GM18526 (cell line): ENCODE data around the gene PNMA6E.

Experiments
- POLR2A ChIP-seq: IDR thresholded peaks from 3 replicates; pipeline ENCODE4 v1.6.1; 2011; ENCODE audit not compliant: insufficient read length; ENCODE audit errors: extremely low read depth

PNMA6E gene

DNA sequence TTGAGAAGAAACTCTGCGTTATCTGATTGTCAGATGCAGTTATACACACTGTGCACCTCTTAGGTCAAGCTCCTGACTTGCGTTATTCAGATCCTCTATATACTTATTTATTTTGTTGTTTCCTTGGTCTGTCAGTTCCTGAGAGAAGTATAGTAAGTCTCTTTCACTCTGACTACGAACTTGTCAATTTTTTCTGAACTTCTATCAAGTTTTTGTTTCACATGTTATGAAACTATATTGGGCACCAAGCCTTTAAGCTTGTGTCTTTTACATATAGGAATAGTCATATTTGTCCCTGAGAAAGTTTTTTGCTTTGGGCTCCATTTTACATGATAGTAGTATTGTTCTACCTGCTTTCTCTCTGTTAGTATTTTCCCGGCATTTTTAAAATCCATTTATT lies 35.5 kb downstream of the PNMA6E start:
- no peak for TF ChIP-seq POLR2A

DNA sequence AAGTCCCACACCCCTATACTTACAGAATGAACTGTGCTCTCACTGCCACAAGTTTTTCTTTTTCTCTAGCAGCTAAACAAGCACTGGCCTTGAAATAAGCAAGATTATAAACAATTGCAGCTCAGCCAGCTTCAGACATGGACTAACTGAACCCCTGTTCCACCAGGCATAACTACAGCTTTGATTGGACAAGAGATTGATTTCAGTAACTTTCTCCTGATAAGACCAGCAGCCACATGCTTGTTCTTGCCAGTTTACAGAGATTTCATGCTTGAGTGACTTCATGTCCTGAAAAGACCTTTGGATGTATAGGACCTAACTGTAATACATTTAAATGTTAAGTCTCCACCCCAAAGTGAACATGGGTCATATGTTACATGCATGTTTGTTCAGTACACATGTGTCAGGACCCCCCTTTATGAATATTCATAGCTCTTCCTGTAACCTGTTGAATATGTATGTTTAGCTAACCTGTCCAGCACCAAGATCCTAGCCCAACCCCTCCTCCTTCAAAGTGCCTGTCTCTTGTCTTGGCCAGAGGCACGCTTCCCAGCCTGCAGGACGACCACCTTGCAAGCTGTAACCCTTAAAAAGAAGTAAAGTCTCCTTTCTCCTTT lies 39.3 kb downstream of the PNMA6E start:
- TF ChIP-seq POLR2A = no peak

- TF ChIP-seq POLR2A = no peak
These were observed 43.3 kb downstream of the PNMA6E start for GRCh38 chrX:153357877-153358276.

DNA sequence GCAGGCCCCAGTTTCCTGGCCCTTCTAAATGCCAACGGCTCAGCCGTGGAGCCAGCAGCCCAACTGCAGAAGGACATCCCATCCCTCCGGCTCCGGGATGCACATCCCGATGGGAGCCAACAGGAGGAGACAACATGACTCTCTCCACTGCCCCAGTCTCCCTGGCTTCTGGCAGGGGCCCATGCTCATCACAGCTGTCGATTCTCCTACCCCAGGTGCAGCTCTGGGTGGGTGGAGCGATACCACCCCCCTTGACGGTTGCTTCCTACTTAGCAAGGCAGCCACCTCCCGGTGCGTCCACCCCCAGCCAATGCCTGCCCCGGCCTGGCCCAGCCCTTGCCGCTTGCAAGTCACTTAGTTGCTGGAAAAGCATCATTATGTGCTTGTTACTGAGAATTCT lies 47.7 kb downstream of the PNMA6E start:
- no peak for TF ChIP-seq POLR2A

- TF ChIP-seq POLR2A = no peak
These were observed 48.3 kb downstream of the PNMA6E start for GRCh38 chrX:153352858-153353257.

DNA sequence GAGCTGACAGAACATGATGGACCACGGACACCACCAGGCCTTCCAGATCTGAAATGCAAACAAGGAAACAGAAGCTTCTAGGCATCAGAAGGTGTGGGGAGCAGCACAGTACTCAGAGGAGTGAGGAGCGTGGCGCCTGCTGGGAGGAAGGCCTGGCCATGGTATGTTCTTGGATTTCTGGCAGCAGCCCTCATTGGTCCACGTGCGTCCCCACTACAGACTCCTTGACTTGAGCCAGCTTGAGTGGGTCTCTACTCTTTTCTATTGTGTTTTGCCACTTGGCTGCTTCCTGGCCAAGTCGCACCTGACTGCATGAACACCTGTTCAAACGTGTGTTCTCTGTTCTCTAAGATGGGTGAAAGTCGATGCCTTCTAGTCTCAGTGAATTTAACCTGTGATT lies 49.2 kb downstream of the PNMA6E start:
- TF ChIP-seq POLR2A = no peak

DNA sequence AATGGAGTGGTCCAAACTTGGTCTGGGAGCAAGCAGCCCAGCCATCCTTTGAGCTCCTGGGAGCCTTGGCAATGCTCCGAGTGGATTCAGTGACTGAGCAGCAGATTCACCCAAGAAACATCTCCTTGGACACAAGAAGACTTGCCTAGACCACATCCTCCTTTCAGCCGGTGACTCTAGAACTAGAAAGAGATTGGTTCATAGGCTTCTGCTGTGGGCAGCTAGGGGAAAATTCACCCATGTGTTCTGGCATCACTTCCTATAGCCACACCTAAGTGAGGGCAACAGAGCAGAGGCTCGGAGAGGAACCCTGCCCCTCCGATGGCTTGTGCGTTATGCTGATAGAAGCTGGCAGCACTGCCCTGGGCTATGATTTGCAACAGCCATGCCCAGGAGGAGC lies 51.2 kb downstream of the PNMA6E start:
- TF ChIP-seq POLR2A = no peak

GRCh38 chrX:153348421-153348820 lies 52.7 kb downstream of the PNMA6E start:
- no peak for TF ChIP-seq POLR2A

DNA sequence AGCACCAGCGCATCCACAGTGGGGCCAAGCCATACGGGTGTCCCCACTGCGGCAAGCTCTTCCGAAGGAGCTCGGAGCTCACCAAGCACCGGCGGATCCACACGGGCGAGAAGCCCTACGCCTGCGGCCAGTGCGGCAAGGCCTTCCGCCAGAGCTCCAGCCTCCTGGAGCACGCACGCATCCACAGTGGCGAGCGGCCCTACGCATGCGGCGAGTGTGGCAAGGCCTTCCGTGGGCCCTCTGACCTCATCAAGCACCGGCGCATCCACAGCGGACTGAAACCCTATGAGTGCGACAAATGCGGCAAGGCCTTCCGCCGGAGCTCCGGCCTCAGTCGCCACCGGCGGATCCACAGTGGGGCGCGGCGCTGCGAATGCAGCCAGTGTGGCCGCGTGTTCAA lies 53.6 kb downstream of the PNMA6E start:
- TF ChIP-seq POLR2A = no peak
